OCI-LY7 (cell line): ENCODE results near the gene GTF2A2.

Experiments
- EZH2phosphoT487 ChIP-seq: fragments of 200-600 bp; sonication (generic); IDR thresholded peaks from 2 replicates; pipeline ENCODE4 v1.6.1; 2018; ENCODE audit warnings: low read depth, borderline replicate concordance, mild to moderate bottlenecking, mixed run types, antibody characterized with exemption, low read length, moderate library complexity, mixed read lengths
- TF ChIP-seq, protein P1 (sequence below): fragments of 200-600 bp; sonication (generic); conservative IDR thresholded peaks from 2 replicates; pipeline ENCODE4 v1.5.1; 2014; ENCODE audit warnings: mild to moderate bottlenecking, antibody characterized with exemption, low read length, moderate library complexity, mixed read lengths

DNA sequence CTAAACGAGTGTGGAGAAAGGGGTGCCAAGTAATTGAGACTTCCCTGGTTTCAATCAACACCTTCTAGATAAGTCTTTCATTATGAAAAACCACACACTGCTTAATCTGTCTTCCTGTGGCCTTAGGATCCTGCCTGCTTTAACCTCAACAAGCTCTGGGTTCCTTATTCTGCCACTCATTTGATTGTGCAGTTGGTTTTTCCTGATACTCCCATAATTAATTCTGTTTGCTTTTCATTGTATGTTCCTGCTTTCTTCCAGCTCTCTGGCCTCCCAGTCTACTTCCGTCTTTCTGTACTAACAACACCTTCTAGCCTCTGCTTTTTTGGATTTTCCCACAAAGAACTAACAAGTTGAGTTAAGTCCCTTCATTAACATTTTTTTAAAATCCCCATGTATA is 66.0 kb downstream of the GTF2A2 start:
- TF ChIP-seq, protein P1, sequence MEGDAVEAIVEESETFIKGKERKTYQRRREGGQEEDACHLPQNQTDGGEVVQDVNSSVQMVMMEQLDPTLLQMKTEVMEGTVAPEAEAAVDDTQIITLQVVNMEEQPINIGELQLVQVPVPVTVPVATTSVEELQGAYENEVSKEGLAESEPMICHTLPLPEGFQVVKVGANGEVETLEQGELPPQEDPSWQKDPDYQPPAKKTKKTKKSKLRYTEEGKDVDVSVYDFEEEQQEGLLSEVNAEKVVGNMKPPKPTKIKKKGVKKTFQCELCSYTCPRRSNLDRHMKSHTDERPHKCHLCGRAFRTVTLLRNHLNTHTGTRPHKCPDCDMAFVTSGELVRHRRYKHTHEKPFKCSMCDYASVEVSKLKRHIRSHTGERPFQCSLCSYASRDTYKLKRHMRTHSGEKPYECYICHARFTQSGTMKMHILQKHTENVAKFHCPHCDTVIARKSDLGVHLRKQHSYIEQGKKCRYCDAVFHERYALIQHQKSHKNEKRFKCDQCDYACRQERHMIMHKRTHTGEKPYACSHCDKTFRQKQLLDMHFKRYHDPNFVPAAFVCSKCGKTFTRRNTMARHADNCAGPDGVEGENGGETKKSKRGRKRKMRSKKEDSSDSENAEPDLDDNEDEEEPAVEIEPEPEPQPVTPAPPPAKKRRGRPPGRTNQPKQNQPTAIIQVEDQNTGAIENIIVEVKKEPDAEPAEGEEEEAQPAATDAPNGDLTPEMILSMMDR = no peak
- TF ChIP-seq EZH2phosphoT487 = no peak
